HCT116 (cell line): Measurements from ENCODE around the gene CHST10. TPM values are rescaled to one million over a fixed set of nuclear protein-coding genes. Genes with fewer than 3 reads are reported as not detected.

Source experiments
- ATAC-seq: fragments of 200-7000 bp; cut with Tn5 transposase; 2 replicates; pipeline ENCODE4 v1.9.1; 2020; ENCODE audit warnings: mild to moderate bottlenecking, moderate library complexity
- BruUV-seq: library from RNA; stranded (reverse); fragments of 400-500 nt; replicated peaks from 2 replicates; lab custom pipeline; 2021; lab: Mats Ljungman, UMichigan
- CTCF ChIA-PET: fragments of 300-600 bp; sonication (Branson Sonifier 250); formaldehyde crosslinking; loops from one replicate; lab custom pipeline; 2021; ENCODE audit warnings: antibody characterized with exemption; lab: Charles Lee
- POLR2A ChIA-PET: fragments of 300-600, 350-600 bp; sonication (Branson Sonifier 250); formaldehyde crosslinking; loops from one replicate; lab custom pipeline; 2021; ENCODE audit warnings: antibody characterized with exemption; lab: Charles Lee
- RAD21 ChIA-PET, 2 experiments: fragments of 300-600 bp; sonication (Branson Sonifier 250); formaldehyde crosslinking; loops; one replicate each; lab custom pipeline; 2023; ENCODE audit warnings: low total read pairs in 2 of 2; ENCODE audit not compliant: uncharacterized antibody in 2 of 2, unreplicated experiment in 2 of 2, low non-redundant PET in 1 of 2; lab: Charles Lee
- DNase-seq: peaks from one replicate; pipeline ENCODE4 v3.0.0-alpha.2; 2010; ENCODE audit warnings: low read depth, low spot score
- H2AFZ ChIP-seq: fragments of 200-600 bp; shearing (Covaris generic), sonication (generic); 2 replicates; pipeline ENCODE4 v1.6.1; 2017; ENCODE audit warnings: low read depth, mixed run types, mixed read lengths, antibody characterized with exemption, low read length; ENCODE audit not compliant: poor library complexity, severe bottlenecking
- H3K27ac ChIP-seq: 2 replicates; pipeline ENCODE4 v1.5.1; 2012; ENCODE audit warnings: low read depth, low read length
- H3K27me3 ChIP-seq: fragments of 200-600 bp; sonication (generic); 2 replicates; pipeline ENCODE4 v1.6.1; 2016; ENCODE audit warnings: mixed run types, low read length, mixed read lengths; ENCODE audit not compliant: insufficient read depth
- H3K36me3 ChIP-seq, 2 experiments: fragments of 200-500 bp in 1 of 2; fragments of 200-600 bp in 1 of 2; sonication (Bioruptor generic) in 1 of 2; sonication (generic) in 1 of 2; 2 replicates each; pipeline versions ENCODE4 v1.5.1 to v1.6.1; 2014 to 2016; ENCODE audit warnings: low read length in 2 of 2, inconsistent platforms in 1 of 2, mixed read lengths in 1 of 2, mixed run types in 1 of 2; ENCODE audit not compliant: insufficient read depth in 2 of 2, control insufficient read depth in 1 of 2
- H3K4me1 ChIP-seq, 2 experiments: fragments of 200-600 bp in 1 of 2; sonication (generic) in 1 of 2; 2 replicates each; pipeline versions ENCODE4 v1.5.1 to v1.6.1; 2012 to 2017; ENCODE audit warnings: low read length in 2 of 2, inconsistent platforms in 1 of 2, mild to moderate bottlenecking in 1 of 2, mixed read lengths in 1 of 2, mixed run types in 1 of 2, moderate library complexity in 1 of 2; ENCODE audit not compliant: insufficient read depth in 2 of 2, control insufficient read depth in 1 of 2
- H3K4me2 ChIP-seq: fragments of 200-600 bp; sonication (generic); 2 replicates; pipeline ENCODE4 v1.6.1; 2017; ENCODE audit warnings: mixed run types, low read length, mixed read lengths
- H3K4me3 ChIP-seq, 2 experiments: fragments of 200-600 bp in 1 of 2; sonication (generic) in 1 of 2; replicated peaks in 1 of 2; 2 replicates each; pipeline ENCODE4 v1.5.1; 2011 to 2016; ENCODE audit warnings: low read length in 2 of 2, control low read depth in 1 of 2, low read depth in 1 of 2, mild to moderate bottlenecking in 1 of 2, mixed read lengths in 1 of 2, mixed run types in 1 of 2
- H3K79me2 ChIP-seq: fragments of 200-600 bp; sonication (generic); 2 replicates; pipeline ENCODE4 v1.6.1; 2017; ENCODE audit warnings: mild to moderate bottlenecking, mixed run types, low read length, moderate library complexity, mixed read lengths; ENCODE audit not compliant: insufficient read depth
- H3K9ac ChIP-seq: fragments of 200-600 bp; sonication (generic); 2 replicates; pipeline ENCODE4 v1.6.1; 2016; ENCODE audit warnings: low read length, mixed read lengths
- H3K9me2 ChIP-seq: fragments of 200-600 bp; sonication (generic), shearing (Covaris generic); 2 replicates; pipeline ENCODE4 v1.6.1; 2017; ENCODE audit warnings: mixed run types, mild to moderate bottlenecking, moderate library complexity; ENCODE audit not compliant: insufficient read depth
- H3K9me3 ChIP-seq, 2 experiments: fragments of 200-500 bp in 1 of 2; fragments of 200-600 bp in 1 of 2; sonication (Bioruptor generic) in 1 of 2; sonication (generic) in 1 of 2; 2 replicates each; pipeline ENCODE4 v1.6.1; 2014 to 2017; ENCODE audit warnings: low read length in 2 of 2, mixed read lengths in 2 of 2, inconsistent platforms in 1 of 2, low read depth in 1 of 2, mild to moderate bottlenecking in 1 of 2, mixed run types in 1 of 2, moderate library complexity in 1 of 2; ENCODE audit not compliant: control insufficient read depth in 1 of 2, insufficient read depth in 1 of 2
- H4K20me1 ChIP-seq: fragments of 200-600 bp; sonication (generic), shearing (Covaris generic); 2 replicates; pipeline ENCODE4 v1.6.1; 2017; ENCODE audit warnings: mixed run types, mild to moderate bottlenecking, moderate library complexity; ENCODE audit not compliant: insufficient read depth
- CEBPB ChIP-seq: IDR thresholded peaks from 2 replicates; pipeline ENCODE4 v1.6.1; 2012; ENCODE audit warnings: low read depth
- EGR1 ChIP-seq: IDR thresholded peaks from 2 replicates; pipeline ENCODE4 v1.6.1; 2012; ENCODE audit warnings: low read depth
- ELF1 ChIP-seq: IDR thresholded peaks from 2 replicates; pipeline ENCODE4 v1.6.1; 2012; ENCODE audit warnings: low read depth, borderline replicate concordance
- EZH2 ChIP-seq: fragments of 200-600 bp; sonication (generic); IDR thresholded peaks from 2 replicates; pipeline ENCODE4 v1.6.1; 2017; ENCODE audit warnings: antibody characterized with exemption, mixed run types
- EZH2phosphoT487 ChIP-seq: fragments of 200-600 bp; IDR thresholded peaks from 2 replicates; pipeline ENCODE4 v1.6.1; 2018; ENCODE audit warnings: antibody characterized with exemption, borderline replicate concordance
- FOSL1 ChIP-seq: IDR thresholded peaks from 2 replicates; pipeline ENCODE4 v1.6.1; 2012; ENCODE audit warnings: low read depth
- JUND ChIP-seq: IDR thresholded peaks from 2 replicates; pipeline ENCODE4 v1.6.1; 2012
- POLR2A ChIP-seq: IDR thresholded peaks from 2 replicates; pipeline ENCODE4 v1.7.0; 2011; ENCODE audit warnings: borderline replicate concordance; ENCODE audit not compliant: insufficient read depth, insufficient read length; ENCODE audit errors: extremely low read depth
- POLR2AphosphoS5 ChIP-seq: IDR thresholded peaks from 2 replicates; pipeline ENCODE4 v1.6.1; 2011; ENCODE audit warnings: mild to moderate bottlenecking, low read depth, low read length, moderate library complexity
- RAD21 ChIP-seq: IDR thresholded peaks from 2 replicates; pipeline ENCODE4 v1.6.1; 2012; ENCODE audit warnings: low read depth, mild to moderate bottlenecking
- SIN3A ChIP-seq: IDR thresholded peaks from 2 replicates; pipeline ENCODE4 v1.6.1; 2012; ENCODE audit warnings: low read depth
- SP1 ChIP-seq: IDR thresholded peaks from 2 replicates; pipeline ENCODE4 v1.6.1; 2012; ENCODE audit warnings: low read depth
- TCF7L2 ChIP-seq: IDR thresholded peaks from 2 replicates; pipeline ENCODE4 v1.7.0; 2011; ENCODE audit warnings: borderline replicate concordance, inconsistent platforms; ENCODE audit not compliant: insufficient read depth, insufficient read length; ENCODE audit errors: extremely low read depth
- YY1 ChIP-seq: IDR thresholded peaks from 2 replicates; pipeline ENCODE4 v1.6.1; 2011; ENCODE audit warnings: low read length, low read depth, moderate library complexity, mild to moderate bottlenecking; ENCODE audit not compliant: insufficient replicate concordance; ENCODE audit errors: extremely low read depth
- ZFX ChIP-seq: fragments of 450-650 bp; IDR thresholded peaks from 2 replicates; pipeline ENCODE4 v1.6.1; 2017
- ZNF274 ChIP-seq: fragments of 200-500 bp; sonication (Bioruptor generic); IDR thresholded peaks from 2 replicates; pipeline ENCODE4 v1.6.1; 2014; ENCODE audit warnings: mild to moderate bottlenecking, low read depth, low read length, inconsistent platforms
- intact Hi-C: fragments of 100-400 bp; cut with micrococcal nuclease; formaldehyde crosslinking; loops from 2 replicates; pipeline ENCODE4 v1.10.0; 2022
- total RNA-seq: library from RNA; stranded (reverse); gene quantifications from one replicate; pipeline ENCODE4 v1.2.1, GENCODE V29; 2021; ENCODE audit not compliant: unreplicated experiment
- TF ChIP-seq, protein P1 (sequence below): IDR thresholded peaks from 2 replicates; pipeline ENCODE4 v1.6.1; 2012; ENCODE audit warnings: low read depth
- TF ChIP-seq, protein P2 (sequence below), 3 experiments: fragments of 200-600 bp in 1 of 3; sonication (generic) in 1 of 3; IDR thresholded peaks in 2 of 3; conservative IDR thresholded peaks in 1 of 3; 2 replicates each; pipeline ENCODE4 v1.5.1; 2012 to 2017; ENCODE audit warnings: low read depth in 2 of 3, low read length in 2 of 3, antibody characterized with exemption in 1 of 3, borderline replicate concordance in 1 of 3, control low read depth in 1 of 3, mild to moderate bottlenecking in 1 of 3, mixed read lengths in 1 of 3, mixed run types in 1 of 3, moderate library complexity in 1 of 3; ENCODE audit not compliant: insufficient read depth in 1 of 3

Gene CHST10
- total RNA-seq, 1 experiment from 2014 or later: 0.27 TPM

DNA sequence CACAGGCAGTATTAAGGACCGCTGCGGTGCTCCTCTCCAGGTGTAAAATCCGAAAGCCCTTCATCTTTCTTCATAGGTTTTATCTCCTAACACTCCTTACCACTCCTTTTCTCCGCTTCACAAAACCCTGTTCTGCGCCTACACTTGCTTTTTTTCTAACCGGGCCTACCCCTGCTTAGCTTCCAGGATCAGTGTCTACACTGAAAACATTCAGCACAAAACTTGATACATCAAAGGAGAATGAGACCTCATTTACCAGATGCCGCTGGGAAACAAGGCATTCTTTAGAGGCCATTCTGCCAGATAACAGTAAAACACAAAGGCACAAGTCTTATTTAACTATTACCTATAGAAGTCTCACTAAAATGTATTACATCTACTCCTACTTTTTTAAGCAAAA lies 13.1 kb downstream of the CHST10 start:
- Histone ChIP-seq H3K36me3 (no peaks in the 10 kb centered on the region), H4K20me1 (no peaks in the 10 kb centered on the region), H3K27me3 (no peaks in the 10 kb centered on the region), H3K4me2 (no peak overlapping the region), H3K27ac (no peak overlapping the region), H3K79me2 (no peaks in the 10 kb centered on the region), H3K4me3 (no peak overlapping the region), H3K9me2 (no peaks in the 10 kb centered on the region), H3K9ac (no peak overlapping the region), H2AFZ (no peak overlapping the region), H3K4me1 (no peaks in the 10 kb centered on the region)
- no peak for ATAC-seq
- no peak for DNase-seq
- no TSS peak for BruUV-seq
- intact Hi-C loops: no loop called here
- RAD21 ChIA-PET: no interaction called here
- POLR2A ChIA-PET: no interaction called here
- CTCF ChIA-PET: no interaction called here
- TF ChIP-seq POLR2A (no peak), JUND (no peak), FOSL1 (no peak), POLR2AphosphoS5 (no peak), ZNF274 (no peak), EZH2 (no peak), ELF1 (no peak), TCF7L2 (no peak), ZFX (no peak), RAD21 (no peak), SIN3A (no peak), CEBPB (no peak), EZH2phosphoT487 (no peak), SP1 (no peak), EGR1 (no peak), YY1 (no peak)
- TF ChIP-seq, protein P1, sequence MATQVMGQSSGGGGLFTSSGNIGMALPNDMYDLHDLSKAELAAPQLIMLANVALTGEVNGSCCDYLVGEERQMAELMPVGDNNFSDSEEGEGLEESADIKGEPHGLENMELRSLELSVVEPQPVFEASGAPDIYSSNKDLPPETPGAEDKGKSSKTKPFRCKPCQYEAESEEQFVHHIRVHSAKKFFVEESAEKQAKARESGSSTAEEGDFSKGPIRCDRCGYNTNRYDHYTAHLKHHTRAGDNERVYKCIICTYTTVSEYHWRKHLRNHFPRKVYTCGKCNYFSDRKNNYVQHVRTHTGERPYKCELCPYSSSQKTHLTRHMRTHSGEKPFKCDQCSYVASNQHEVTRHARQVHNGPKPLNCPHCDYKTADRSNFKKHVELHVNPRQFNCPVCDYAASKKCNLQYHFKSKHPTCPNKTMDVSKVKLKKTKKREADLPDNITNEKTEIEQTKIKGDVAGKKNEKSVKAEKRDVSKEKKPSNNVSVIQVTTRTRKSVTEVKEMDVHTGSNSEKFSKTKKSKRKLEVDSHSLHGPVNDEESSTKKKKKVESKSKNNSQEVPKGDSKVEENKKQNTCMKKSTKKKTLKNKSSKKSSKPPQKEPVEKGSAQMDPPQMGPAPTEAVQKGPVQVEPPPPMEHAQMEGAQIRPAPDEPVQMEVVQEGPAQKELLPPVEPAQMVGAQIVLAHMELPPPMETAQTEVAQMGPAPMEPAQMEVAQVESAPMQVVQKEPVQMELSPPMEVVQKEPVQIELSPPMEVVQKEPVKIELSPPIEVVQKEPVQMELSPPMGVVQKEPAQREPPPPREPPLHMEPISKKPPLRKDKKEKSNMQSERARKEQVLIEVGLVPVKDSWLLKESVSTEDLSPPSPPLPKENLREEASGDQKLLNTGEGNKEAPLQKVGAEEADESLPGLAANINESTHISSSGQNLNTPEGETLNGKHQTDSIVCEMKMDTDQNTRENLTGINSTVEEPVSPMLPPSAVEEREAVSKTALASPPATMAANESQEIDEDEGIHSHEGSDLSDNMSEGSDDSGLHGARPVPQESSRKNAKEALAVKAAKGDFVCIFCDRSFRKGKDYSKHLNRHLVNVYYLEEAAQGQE: no peak
- TF ChIP-seq, protein P2, sequence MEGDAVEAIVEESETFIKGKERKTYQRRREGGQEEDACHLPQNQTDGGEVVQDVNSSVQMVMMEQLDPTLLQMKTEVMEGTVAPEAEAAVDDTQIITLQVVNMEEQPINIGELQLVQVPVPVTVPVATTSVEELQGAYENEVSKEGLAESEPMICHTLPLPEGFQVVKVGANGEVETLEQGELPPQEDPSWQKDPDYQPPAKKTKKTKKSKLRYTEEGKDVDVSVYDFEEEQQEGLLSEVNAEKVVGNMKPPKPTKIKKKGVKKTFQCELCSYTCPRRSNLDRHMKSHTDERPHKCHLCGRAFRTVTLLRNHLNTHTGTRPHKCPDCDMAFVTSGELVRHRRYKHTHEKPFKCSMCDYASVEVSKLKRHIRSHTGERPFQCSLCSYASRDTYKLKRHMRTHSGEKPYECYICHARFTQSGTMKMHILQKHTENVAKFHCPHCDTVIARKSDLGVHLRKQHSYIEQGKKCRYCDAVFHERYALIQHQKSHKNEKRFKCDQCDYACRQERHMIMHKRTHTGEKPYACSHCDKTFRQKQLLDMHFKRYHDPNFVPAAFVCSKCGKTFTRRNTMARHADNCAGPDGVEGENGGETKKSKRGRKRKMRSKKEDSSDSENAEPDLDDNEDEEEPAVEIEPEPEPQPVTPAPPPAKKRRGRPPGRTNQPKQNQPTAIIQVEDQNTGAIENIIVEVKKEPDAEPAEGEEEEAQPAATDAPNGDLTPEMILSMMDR (IDR thresholded peaks at IDR 0.05 in 2 of 3, conservative IDR thresholded peaks at IDR 0.05 in 1 of 3; ENCODE audit: borderline replicate concordance in 1 of 3, insufficient read depth in 1 of 3, low read depth in 2 of 3, low read length in 2 of 3): no peak
- TF ChIP-seq, all 23 proteins: peak for 0
- H3K9me3 ChIP-seq: no peaks in the 10 kb centered on the region
